ENCODE results near the gene WFIKKN2. TPM values are rescaled to one million over a fixed set of nuclear protein-coding genes. Genes with fewer than 3 reads are reported as not detected.
A peak's percentile ranks its signal among the peaks of the same experiment; 100 is the strongest.

WFIKKN2 gene
- total and polyA plus RNA-seq, 2 experiments from 2014 or later, result not detected

DNA sequence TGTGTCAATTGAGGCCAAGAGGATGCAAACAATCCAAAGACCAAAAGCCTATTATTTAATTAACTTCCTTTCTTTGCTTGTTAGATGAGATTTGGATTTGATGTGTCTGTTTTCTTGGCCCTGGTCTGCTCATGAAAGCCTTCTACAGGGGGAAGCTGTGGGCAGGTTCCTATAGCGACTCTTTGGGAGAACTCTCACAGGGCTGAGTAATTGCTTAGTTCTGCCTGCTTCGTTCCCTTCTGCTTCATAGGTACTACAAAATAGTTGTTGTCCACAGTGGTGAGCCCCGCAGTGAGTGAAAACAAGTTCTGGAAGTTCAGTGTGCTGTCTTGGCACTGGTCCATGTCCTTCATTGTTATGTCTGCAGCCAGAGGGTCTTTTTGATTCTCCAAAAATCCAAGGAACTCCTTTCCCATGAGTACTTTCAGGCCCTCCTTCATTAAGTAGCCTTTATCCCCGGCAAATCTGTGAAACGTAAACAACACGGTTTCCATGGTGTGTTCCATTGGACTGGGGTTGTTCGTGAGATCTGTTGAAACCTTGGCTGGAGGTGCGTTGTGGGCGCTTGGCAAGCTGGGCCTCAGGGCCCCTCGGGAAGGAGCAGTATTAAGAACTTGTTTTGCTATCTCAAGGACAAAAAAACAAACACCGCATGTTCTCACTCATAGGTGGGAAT is 38.1 kb upstream of the WFIKKN2 start:
- H3K4me1 Mint-ChIP-seq, result peaks cover 27% of the 10 kb centered on the region
- H2AFZ ChIP-seq, result peak overlapping the region; percentile 63; the same call in 1 of the 2 replicates

More for the DNA sequence above, 38.1 kb upstream of the WFIKKN2 start:
- H3K27me3 ChIP-seq (ENCODE audit: insufficient read depth), result no peaks in the 10 kb centered on the region
- no peaks in the 10 kb centered on the region for H3K4me1 ChIP-seq (ENCODE audit: insufficient read depth)
- Mint-ChIP-seq H3K36me3 (ENCODE audit: low read depth) (no peaks in the 10 kb centered on the region), H3K9me3 (no peaks in the 10 kb centered on the region), H3K27ac (peak overlapping the region; percentile 70), H3K27me3 (ENCODE audit: insufficient read depth, low read depth, poor library complexity) (no peaks in the 10 kb centered on the region), H3K4me3 (no peak overlapping the region)
- TF ChIP-seq EZH2 (IDR thresholded peaks at IDR 0.05; ENCODE audit: low read depth, unreplicated experiment), result no peak
- TF ChIP-seq CREB1 (CRISPR knock-in tag; IDR thresholded peaks at IDR 0.05; ENCODE audit: low read depth), result no peak
- TF ChIP-seq, protein P1, sequence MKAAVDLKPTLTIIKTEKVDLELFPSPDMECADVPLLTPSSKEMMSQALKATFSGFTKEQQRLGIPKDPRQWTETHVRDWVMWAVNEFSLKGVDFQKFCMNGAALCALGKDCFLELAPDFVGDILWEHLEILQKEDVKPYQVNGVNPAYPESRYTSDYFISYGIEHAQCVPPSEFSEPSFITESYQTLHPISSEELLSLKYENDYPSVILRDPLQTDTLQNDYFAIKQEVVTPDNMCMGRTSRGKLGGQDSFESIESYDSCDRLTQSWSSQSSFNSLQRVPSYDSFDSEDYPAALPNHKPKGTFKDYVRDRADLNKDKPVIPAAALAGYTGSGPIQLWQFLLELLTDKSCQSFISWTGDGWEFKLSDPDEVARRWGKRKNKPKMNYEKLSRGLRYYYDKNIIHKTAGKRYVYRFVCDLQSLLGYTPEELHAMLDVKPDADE (IDR thresholded peaks at IDR 0.05), result no peak
- TF ChIP-seq CTCF (conservative IDR thresholded peaks at IDR 0.05; ENCODE audit: low read depth in 2 of 2), result no peak
- TF ChIP-seq JUNB (IDR thresholded peaks at IDR 0.05; ENCODE audit: unreplicated experiment), result no peak
- no peak for TF ChIP-seq POLR2AphosphoS5 (IDR thresholded peaks at IDR 0.05; ENCODE audit: low read depth)
- no peak for TF ChIP-seq REST (IDR thresholded peaks at IDR 0.05; ENCODE audit: unreplicated experiment)
- no peak for TF ChIP-seq ZNF462 (CRISPR knock-in tag; IDR thresholded peaks at IDR 0.05)
- no peak for TF ChIP-seq NANOG (IDR thresholded peaks at IDR 0.05; ENCODE audit: borderline replicate concordance)
- no peak overlapping the region for H3K4me3 ChIP-seq
- DNase-seq (ENCODE audit: low spot score) (no peak), ATAC-seq (no peak)
- no peaks in the 10 kb centered on the region for H4K20me1 ChIP-seq (replicated peaks; ENCODE audit: insufficient read depth)
- H3K9me2 ChIP-seq (ENCODE audit: insufficient read depth), result no peaks in the 10 kb centered on the region
- no peaks in the 10 kb centered on the region for H3K36me3 ChIP-seq (ENCODE audit: insufficient read depth)
- H3K27ac ChIP-seq (ENCODE audit: low read depth), result no peak overlapping the region
- H3K79me2 ChIP-seq (replicated peaks; ENCODE audit: insufficient read depth), result no peaks in the 10 kb centered on the region
- H3K4me2 ChIP-seq, result no peak overlapping the region
- H3F3A ChIP-seq (replicated peaks; ENCODE audit: low read depth), result no peaks in the 10 kb centered on the region

Measured in GM23338 (cell line).